H1 (cell line): ENCODE data around the gene TMEM156.

Experiments
- CBX8 ChIP-seq: fragments of 300-800, 300-1000 bp; sonication (generic); IDR thresholded peaks from 2 replicates; pipeline ENCODE4 v1.7.1; 2016; ENCODE audit warnings: low read depth, low read length, borderline replicate concordance
- POLR2A ChIP-seq, 2 experiments: IDR thresholded peaks; 1 replicate in 1 of 2; 2 replicates in 1 of 2; pipeline ENCODE4 v1.6.1; 2011; ENCODE audit warnings: low read depth in 2 of 2, low read length in 2 of 2, mild to moderate bottlenecking in 2 of 2; ENCODE audit errors: control extremely low read depth in 1 of 2
- RXRA ChIP-seq: IDR thresholded peaks from 2 replicates; pipeline ENCODE4 v1.6.1; 2011; ENCODE audit warnings: low read depth, mild to moderate bottlenecking, low read length, moderate library complexity; ENCODE audit not compliant: insufficient read depth
- SRF ChIP-seq: IDR thresholded peaks from 2 replicates; pipeline ENCODE4 v1.6.1; 2011; ENCODE audit warnings: mild to moderate bottlenecking, low read depth, low read length, moderate library complexity
- TF ChIP-seq, protein P1 (sequence below), 3 experiments: IDR thresholded peaks; 1 replicate in 2 of 3; 2 replicates in 1 of 3; pipeline versions ENCODE4 v1.5.1 to v1.6.1; 2011; ENCODE audit warnings: low read length in 3 of 3, mild to moderate bottlenecking in 3 of 3, inconsistent platforms in 2 of 3, low read depth in 1 of 3, moderate library complexity in 1 of 3; ENCODE audit not compliant: insufficient read depth in 1 of 3; ENCODE audit errors: control extremely low read depth in 1 of 3

DNA sequence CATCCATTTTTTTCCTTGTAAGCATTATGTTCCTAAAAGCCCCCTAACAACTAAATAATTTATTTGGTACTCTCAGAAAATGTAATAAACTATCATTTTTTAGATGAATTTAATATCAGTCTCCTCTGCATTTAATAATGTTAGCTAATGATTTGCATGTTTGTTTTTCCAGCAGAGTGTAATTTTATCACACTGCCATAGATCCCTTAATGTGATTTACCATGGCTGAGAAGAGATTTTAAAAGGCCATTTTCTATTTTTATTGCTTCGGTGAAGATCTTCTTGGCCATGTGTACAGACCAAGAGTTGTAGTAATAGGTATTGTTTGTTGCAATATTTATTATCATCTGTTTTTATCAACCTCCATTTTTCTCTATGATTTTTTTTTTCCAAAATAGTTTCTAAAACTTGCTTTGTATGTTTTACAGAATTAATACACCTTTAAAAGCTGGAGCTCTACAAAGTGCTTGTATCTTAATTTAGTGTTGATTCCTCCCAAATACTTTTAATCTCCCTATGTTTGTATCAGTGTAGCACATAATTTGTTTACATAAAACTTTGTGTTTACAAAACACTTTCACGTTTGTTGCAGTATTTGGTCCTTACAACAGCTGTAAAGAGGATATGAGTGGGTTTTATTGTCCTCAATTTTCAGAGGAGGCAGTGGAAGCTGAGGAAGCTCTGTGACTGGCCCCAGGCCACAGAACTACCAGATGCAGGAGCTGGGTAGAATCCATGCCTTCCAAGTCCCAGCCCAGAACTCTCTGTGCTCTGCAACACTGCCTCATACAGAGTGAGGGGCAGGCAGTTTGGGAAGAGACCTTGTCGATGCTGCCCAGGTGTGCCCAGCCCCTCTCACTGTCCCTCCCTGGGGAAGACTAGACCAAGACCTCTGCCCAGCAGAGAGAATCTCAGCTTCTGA, 106.5 kb downstream of the TMEM156 start:
- TF ChIP-seq RXRA (no peak), CBX8 (no peak), SRF (no peak), POLR2A (IDR thresholded peaks at IDR 0.05; ENCODE audit: control extremely low read depth in 1 of 2, low read depth in 2 of 2, low read length in 2 of 2) (no peak)
- TF ChIP-seq, protein P1, sequence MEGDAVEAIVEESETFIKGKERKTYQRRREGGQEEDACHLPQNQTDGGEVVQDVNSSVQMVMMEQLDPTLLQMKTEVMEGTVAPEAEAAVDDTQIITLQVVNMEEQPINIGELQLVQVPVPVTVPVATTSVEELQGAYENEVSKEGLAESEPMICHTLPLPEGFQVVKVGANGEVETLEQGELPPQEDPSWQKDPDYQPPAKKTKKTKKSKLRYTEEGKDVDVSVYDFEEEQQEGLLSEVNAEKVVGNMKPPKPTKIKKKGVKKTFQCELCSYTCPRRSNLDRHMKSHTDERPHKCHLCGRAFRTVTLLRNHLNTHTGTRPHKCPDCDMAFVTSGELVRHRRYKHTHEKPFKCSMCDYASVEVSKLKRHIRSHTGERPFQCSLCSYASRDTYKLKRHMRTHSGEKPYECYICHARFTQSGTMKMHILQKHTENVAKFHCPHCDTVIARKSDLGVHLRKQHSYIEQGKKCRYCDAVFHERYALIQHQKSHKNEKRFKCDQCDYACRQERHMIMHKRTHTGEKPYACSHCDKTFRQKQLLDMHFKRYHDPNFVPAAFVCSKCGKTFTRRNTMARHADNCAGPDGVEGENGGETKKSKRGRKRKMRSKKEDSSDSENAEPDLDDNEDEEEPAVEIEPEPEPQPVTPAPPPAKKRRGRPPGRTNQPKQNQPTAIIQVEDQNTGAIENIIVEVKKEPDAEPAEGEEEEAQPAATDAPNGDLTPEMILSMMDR (IDR thresholded peaks at IDR 0.05; ENCODE audit: control extremely low read depth in 1 of 3, insufficient read depth in 1 of 3, low read depth in 1 of 3, low read length in 3 of 3) = no peak
